ENCODE measurements around the gene WNT7A.

The WNT7A gene

GRCh38 chr3:13856006-13856405 is 23.9 kb downstream of the WNT7A start:
- no peak for DNase-seq (ENCODE audit: low spot score)
- no peak for TF ChIP-seq CTCF (IDR thresholded peaks at IDR 0.05; ENCODE audit: extremely low read depth, missing control alignments)

- no peak for TF ChIP-seq CTCF (IDR thresholded peaks at IDR 0.05; ENCODE audit: extremely low read depth, missing control alignments)
- no peak for DNase-seq (ENCODE audit: low spot score)
These were observed 25.4 kb downstream of the WNT7A start for GRCh38 chr3:13854492-13854891.

GRCh38 chr3:13853978-13854296 is 25.9 kb downstream of the WNT7A start:
- DNase-seq (ENCODE audit: low spot score) = no peak
- no peak for TF ChIP-seq CTCF (IDR thresholded peaks at IDR 0.05; ENCODE audit: extremely low read depth, missing control alignments)

GRCh38 chr3:13853256-13853977 is 26.5 kb downstream of the WNT7A start:
- DNase-seq (ENCODE audit: low spot score) = no peak
- no peak for TF ChIP-seq CTCF (IDR thresholded peaks at IDR 0.05; ENCODE audit: extremely low read depth, missing control alignments)

GRCh38 chr3:13852638-13853009 is 27.2 kb downstream of the WNT7A start:
- no peak for TF ChIP-seq CTCF (IDR thresholded peaks at IDR 0.05; ENCODE audit: extremely low read depth, missing control alignments)
- no peak for DNase-seq (ENCODE audit: low spot score)

- DNase-seq (ENCODE audit: low spot score) = no peak
- no peak for TF ChIP-seq CTCF (IDR thresholded peaks at IDR 0.05; ENCODE audit: extremely low read depth, missing control alignments)
These were observed 27.8 kb downstream of the WNT7A start for GRCh38 chr3:13851997-13852637.

- DNase-seq (ENCODE audit: low spot score) = no peak
- TF ChIP-seq CTCF (IDR thresholded peaks at IDR 0.05; ENCODE audit: extremely low read depth, missing control alignments) = no peak
These were observed 28.6 kb downstream of the WNT7A start for GRCh38 chr3:13851091-13851849.
